Sigmoid colon (tissue), 7 donors: ENCODE measurements around the gene CCNT1. TPM values are rescaled to one million over a fixed set of nuclear protein-coding genes. Genes with fewer than 3 reads are reported as not detected.
"Not testable (repeated sequence)": the region's sequence is repeated elsewhere in the genome, so short reads cannot be mapped to it uniquely, and the experiment has no call there.

Source experiments
- DNase-seq: peaks from one replicate; pipeline ENCODE4 v3.0.0-alpha.2; 2019
- H3K27ac ChIP-seq, 4 donors: fragments of 200-600 bp; sonication (generic); one replicate each; pipeline ENCODE4 v1.5.1; 2016 to 2019; ENCODE audit warnings: mild to moderate bottlenecking in 1 of 4
- H3K27me3 ChIP-seq, 3 donors: fragments of 200-600 bp; sonication (generic); one replicate each; pipeline ENCODE4 v1.5.1; 2019; ENCODE audit warnings: mild to moderate bottlenecking in 1 of 3
- H3K36me3 ChIP-seq, 4 donors: fragments of 200-600 bp; sonication (generic); one replicate each; pipeline ENCODE4 v1.5.1; 2016 to 2019
- H3K4me1 ChIP-seq, 4 donors: fragments of 200-600 bp; sonication (generic); one replicate each; pipeline ENCODE4 v1.5.1; 2017 to 2019
- H3K4me3 ChIP-seq, 4 donors: fragments of 200-600 bp; sonication (generic); one replicate each; pipeline ENCODE4 v1.5.1; 2017 to 2019; ENCODE audit warnings: mild to moderate bottlenecking in 2 of 4, moderate library complexity in 1 of 4
- H3K9me3 ChIP-seq, 4 donors: fragments of 200-600 bp in 3 of 4; sonication (generic) in 3 of 4; one replicate each; pipeline versions ENCODE4 v1.5.1 to v1.6.1; 2013 to 2019
- EP300 ChIP-seq, 4 donors: sonication (generic); formaldehyde crosslinking; IDR thresholded peaks; one replicate each; pipeline ENCODE4 v1.6.1; 2017; ENCODE audit warnings: antibody characterized with exemption in 4 of 4
- POLR2A ChIP-seq, 2 donors: fragments of 450-650 bp; IDR thresholded peaks; one replicate each; pipeline ENCODE4 v1.6.1; 2016; ENCODE audit warnings: antibody characterized with exemption in 2 of 2, mild to moderate bottlenecking in 2 of 2, moderate library complexity in 2 of 2
- POLR2AphosphoS5 ChIP-seq, 4 donors: sonication (generic); formaldehyde crosslinking; IDR thresholded peaks; one replicate each; pipeline ENCODE4 v1.6.1; 2017; ENCODE audit warnings: antibody characterized with exemption in 4 of 4
- WGBS, 2 donors: extraction: QIAGEN DNeasy Blood & Tissue Kit; methylation state at CpG; one replicate each; pipeline ENCODE4 v1.1.7; 2013; 5-methylcytosine and 5-hydroxymethylcytosine counted together
- intact Hi-C: fragments of 100-400 bp; cut with DNase I; formaldehyde crosslinking; loops from one replicate; pipeline ENCODE4 v1.15.1; 2023
- polyA plus RNA-seq, 3 donors: library from polyadenylated mRNA; stranded (reverse); fragments of 200-250 nt; gene quantifications; one replicate each; pipeline ENCODE4 v1.2.3, GENCODE V29; 2013
- total RNA-seq, 4 donors: library from RNA; depleted of rRNA; stranded (reverse); fragments of >200 nt; gene quantifications; one replicate each; pipeline ENCODE4 v1.1.0, GENCODE V29; 2016
- TF ChIP-seq, protein P1 (sequence below), 4 experiments: fragments of 450-650 bp in 3 of 4; fragments of 200-600 bp in 1 of 4; IDR thresholded peaks; one replicate each; pipeline ENCODE4 v1.5.1; 2016 to 2019; ENCODE audit warnings: antibody characterized with exemption in 4 of 4, mild to moderate bottlenecking in 3 of 4, moderate library complexity in 2 of 4
- donor health status: healthy with polysubstance abuse.
- donor health status: Bipolar disorder and iron deficiency.
- donor health status: healthy.

The CCNT1 gene
- total and polyA plus RNA-seq, 7 donors, result 3.0 to 29.2 (median 20.7) TPM

DNA sequence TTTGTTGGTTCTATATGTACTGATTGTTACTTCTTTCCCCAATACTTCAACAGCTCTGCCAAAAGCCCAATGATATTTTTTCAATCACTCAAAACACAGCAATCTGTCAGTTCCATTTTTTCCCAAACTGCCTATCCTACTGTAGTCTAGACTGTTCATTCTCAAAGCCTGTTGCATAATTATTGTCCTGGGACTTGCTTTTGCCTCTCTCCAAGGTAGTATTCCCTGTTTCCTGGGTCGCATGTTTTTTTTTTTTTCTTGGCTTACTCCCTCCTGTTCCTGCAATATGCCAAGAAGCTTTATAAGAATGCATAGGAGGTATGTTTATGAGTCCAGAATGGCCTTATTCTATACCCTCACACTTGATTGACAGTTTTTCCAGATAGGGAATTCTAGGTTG lies 19.9 kb upstream of the CCNT1 start:
- TF ChIP-seq POLR2AphosphoS5 (IDR thresholded peaks at IDR 0.05) (no peak), EP300 (IDR thresholded peaks at IDR 0.05) (no peak), POLR2A (IDR thresholded peaks at IDR 0.05) (no peak)
- TF ChIP-seq, protein P1, sequence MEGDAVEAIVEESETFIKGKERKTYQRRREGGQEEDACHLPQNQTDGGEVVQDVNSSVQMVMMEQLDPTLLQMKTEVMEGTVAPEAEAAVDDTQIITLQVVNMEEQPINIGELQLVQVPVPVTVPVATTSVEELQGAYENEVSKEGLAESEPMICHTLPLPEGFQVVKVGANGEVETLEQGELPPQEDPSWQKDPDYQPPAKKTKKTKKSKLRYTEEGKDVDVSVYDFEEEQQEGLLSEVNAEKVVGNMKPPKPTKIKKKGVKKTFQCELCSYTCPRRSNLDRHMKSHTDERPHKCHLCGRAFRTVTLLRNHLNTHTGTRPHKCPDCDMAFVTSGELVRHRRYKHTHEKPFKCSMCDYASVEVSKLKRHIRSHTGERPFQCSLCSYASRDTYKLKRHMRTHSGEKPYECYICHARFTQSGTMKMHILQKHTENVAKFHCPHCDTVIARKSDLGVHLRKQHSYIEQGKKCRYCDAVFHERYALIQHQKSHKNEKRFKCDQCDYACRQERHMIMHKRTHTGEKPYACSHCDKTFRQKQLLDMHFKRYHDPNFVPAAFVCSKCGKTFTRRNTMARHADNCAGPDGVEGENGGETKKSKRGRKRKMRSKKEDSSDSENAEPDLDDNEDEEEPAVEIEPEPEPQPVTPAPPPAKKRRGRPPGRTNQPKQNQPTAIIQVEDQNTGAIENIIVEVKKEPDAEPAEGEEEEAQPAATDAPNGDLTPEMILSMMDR (IDR thresholded peaks at IDR 0.05), result no peak
- Histone ChIP-seq H3K27ac (no peak overlapping the region), H3K27me3 (peaks cover 0 to under 1% (median 0%) of the 10 kb centered on the region in 3 donors), H3K4me3 (no peak overlapping the region), H3K9me3 (no peaks in the 10 kb centered on the region), H3K4me1 (no peaks in the 10 kb centered on the region), H3K36me3 (no peaks in the 10 kb centered on the region)
- 19 to 54% methylated on average over 1 of the region's 1 CpG for WGBS, 2 donors
- no peak for DNase-seq
- intact Hi-C loops, result no loop called here

DNA sequence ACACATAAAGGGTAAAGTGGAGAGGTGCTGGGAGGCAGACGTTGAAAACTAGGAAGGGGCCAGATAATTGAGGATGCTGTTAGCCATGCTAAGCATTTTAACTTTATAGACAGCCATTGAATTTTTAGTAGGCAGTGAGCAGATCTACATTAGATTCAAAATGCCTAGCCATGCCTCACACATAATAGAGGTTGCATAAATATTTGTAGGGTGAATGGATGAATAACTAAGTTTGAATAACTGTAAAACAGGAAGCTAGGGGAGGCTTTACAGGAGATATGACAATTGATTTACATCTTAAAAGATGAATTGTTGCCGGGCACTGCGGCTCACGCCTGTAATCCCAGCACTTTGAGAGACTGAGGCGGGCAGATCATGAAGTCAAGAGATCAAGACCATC lies 12.3 kb upstream of the CCNT1 start:
- DNase-seq, result no peak
- TF ChIP-seq POLR2AphosphoS5 (IDR thresholded peaks at IDR 0.05) (no peak), POLR2A (IDR thresholded peaks at IDR 0.05) (no peak)
- intact Hi-C loops, result no loop called here
- Histone ChIP-seq H3K4me1 (no peaks in the 10 kb centered on the region), H3K27me3 (no peaks in the 10 kb centered on the region), H3K36me3 (no peaks in the 10 kb centered on the region), H3K4me3 (no peak overlapping the region), H3K9me3 (no peaks in the 10 kb centered on the region), H3K27ac (no peak overlapping the region)
- WGBS, 2 donors, result 73 to 85% methylated on average over 5 of the region's 5 CpGs

DNA sequence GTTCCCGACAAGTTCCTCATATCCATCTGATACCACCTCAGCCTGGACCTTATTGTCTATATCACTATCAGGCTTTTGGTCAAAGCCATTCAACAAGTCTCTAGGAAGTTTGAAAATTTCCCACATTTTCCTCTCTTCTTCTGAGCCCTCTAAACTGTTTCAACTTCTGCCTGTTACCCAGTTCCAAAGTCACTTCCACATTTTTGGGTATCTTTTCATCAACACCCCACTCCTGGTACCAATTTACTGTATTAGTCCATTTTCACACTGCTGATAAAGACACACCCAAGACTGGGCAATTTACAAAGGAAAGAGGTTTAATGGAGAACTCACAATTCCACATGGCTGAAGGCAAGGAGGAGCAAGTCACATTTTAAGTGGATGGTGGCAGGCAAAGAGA lies 4.2 kb upstream of the CCNT1 start:
- DNase-seq, H3K27me3 ChIP-seq, H3K36me3 ChIP-seq, intact Hi-C loops, H3K9me3 ChIP-seq, H3K4me3 ChIP-seq, H3K27ac ChIP-seq: not testable (repeated sequence)
- peaks cover 0 to 11% (median 7%) of the 10 kb centered on the region in 4 donors for H3K4me1 ChIP-seq
- WGBS, 2 donors, result 94 to 95% methylated on average over 1 of the region's 1 CpG

DNA sequence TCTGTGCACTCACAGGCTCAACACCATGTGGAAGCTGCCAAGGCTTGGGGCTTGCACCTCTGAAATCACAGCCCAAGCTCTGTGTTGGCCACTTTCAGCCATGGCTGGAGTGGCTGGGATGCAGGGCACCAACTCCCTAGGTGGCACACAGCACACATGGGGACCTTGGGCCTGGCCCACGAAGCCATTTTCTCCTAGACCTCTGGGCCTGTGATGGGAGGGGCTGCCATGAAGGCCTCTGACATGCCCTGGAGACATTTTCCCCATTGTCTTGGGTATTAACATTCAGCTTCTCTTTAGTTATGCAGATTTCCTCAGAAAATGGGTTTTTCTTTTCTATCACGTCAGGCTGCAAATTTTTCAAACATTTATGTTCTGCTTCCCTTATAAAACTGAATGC lies 3.7 kb upstream of the CCNT1 start:
- 80% methylated on average over 2 of the region's 2 CpGs for WGBS, 2 donors
- H3K9me3 ChIP-seq, H3K36me3 ChIP-seq, H3K4me3 ChIP-seq, intact Hi-C loops, H3K27me3 ChIP-seq, H3K27ac ChIP-seq, DNase-seq: not testable (repeated sequence)
- peaks cover 0 to 17% (median 13%) of the 10 kb centered on the region in 4 donors for H3K4me1 ChIP-seq

DNA sequence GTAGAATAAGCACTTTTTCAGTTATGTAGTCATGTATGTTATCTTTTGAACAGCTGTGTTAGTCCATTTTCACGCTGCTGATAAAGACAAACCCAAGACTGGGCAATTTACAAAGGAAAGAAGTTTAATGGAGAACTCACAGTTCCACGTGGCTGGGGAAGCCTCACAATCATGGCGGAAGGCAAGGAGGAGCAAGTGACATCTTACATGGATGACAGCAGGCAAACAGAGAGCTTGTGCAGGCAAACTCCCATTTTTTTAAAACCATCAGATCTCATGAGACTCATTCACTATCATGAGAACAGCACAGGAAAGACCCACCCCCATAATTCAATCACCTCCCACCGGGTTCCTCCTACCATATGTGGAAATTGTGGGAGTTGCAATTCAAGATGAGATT lies 2.5 kb upstream of the CCNT1 start:
- peaks cover 0 to 28% (median 24%) of the 10 kb centered on the region in 4 donors for H3K4me1 ChIP-seq
- not testable (repeated sequence) for H3K9me3 ChIP-seq, H3K27ac ChIP-seq, H3K36me3 ChIP-seq, H3K4me3 ChIP-seq, H3K27me3 ChIP-seq, DNase-seq
- 79 to 88% methylated on average over 4 of the region's 4 CpGs for WGBS, 2 donors
- intact Hi-C loops, result loop anchor here (10.0 kb wide), 1 partner anchor 296 kb away; the partner anchor contains the start of gene PRKAG1

DNA sequence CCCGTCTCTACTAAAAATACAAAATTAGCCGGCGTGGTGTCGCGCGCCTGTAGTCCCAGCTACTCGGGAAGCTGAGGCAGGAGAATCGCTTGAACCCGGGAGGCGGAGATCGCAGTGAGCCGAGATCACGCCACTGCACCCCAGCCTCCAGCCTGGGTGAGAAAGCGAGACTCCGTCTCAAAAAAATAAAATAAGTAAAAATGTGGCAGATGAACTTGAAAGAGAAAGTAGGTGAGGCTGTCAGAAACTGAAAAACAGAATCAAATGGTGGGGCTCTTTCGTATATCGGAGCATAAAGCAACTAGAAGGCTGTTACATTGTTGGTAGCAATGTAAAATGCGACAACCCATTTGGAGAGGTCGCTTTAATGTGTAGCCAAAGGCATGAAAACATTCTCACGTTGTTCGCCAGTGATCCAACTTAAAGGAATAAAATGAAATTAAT lies 767 bp upstream of the CCNT1 start:
- Histone ChIP-seq H3K27me3 (no peaks in the 10 kb centered on the region), H3K4me3 (peak overlapping the region; percentile 60 to 74 (median 68)), H3K4me1 (peaks cover 0 to 36% (median 34%) of the 10 kb centered on the region in 4 donors), H3K36me3 (peaks cover 0 to 17% (median 5%) of the 10 kb centered on the region in 4 donors), H3K27ac (peak overlapping the region; percentile 86 to 91 (median 90)), H3K9me3 (peaks cover 0 to 5% (median under 1%) of the 10 kb centered on the region in 4 donors)
- intact Hi-C loops, result loop anchor here (10.0 kb wide), 1 partner anchor 298 kb away; the partner anchor contains the start of gene PRKAG1
- WGBS, 2 donors, result 12 to 16% methylated on average over 21 of the region's 21 CpGs
- TF ChIP-seq, protein P1 (IDR thresholded peaks at IDR 0.05), result no peak
- TF ChIP-seq POLR2AphosphoS5 (IDR thresholded peaks at IDR 0.05), result no peak
- TF ChIP-seq POLR2A (IDR thresholded peaks at IDR 0.05), result no peak
- TF ChIP-seq EP300 (IDR thresholded peaks at IDR 0.05), result no peak
- DNase-seq, result no peak

DNA sequence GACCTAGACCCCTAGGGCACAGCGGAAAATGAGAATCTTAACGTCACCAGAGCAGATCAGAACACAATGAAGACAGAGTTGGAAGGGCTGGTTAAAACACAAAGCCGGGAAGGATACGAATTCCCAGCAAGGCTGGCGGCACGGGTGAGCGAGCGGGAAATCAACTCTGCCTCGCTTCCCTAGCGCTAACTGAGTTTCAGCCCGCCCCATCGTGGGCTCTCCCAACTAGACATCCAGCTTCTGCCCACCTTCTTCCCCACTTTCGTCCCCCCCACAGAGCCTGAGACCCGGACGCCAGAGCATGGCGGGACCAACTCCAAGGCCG lies 377 bp downstream of the CCNT1 start:
- no peaks in the 10 kb centered on the region for H3K27me3 ChIP-seq
- peak overlapping the region; percentile 86 to 91 (median 90) for H3K27ac ChIP-seq
- no peak for DNase-seq
- peaks cover 0 to 36% (median 34%) of the 10 kb centered on the region in 4 donors for H3K4me1 ChIP-seq
- H3K9me3 ChIP-seq, result peaks cover 0 to 5% (median under 1%) of the 10 kb centered on the region in 4 donors
- H3K4me3 ChIP-seq, result peak overlapping the region; percentile 60 to 74 (median 68)
- peaks cover 0 to 29% (median 9%) of the 10 kb centered on the region in 4 donors for H3K36me3 ChIP-seq
- 1% methylated on average over 17 of the region's 17 CpGs for WGBS, 2 donors
- TF ChIP-seq POLR2AphosphoS5 (IDR thresholded peaks at IDR 0.05), result no peak
- TF ChIP-seq EP300 (IDR thresholded peaks at IDR 0.05), result no peak
- TF ChIP-seq POLR2A (IDR thresholded peaks at IDR 0.05), result no peak
- TF ChIP-seq, protein P1 (IDR thresholded peaks at IDR 0.05), result no peak
- intact Hi-C loops, result loop anchor here (1.0 to 10.0 kb wide), 2 partner anchors 34 to 299 kb away; partner anchors contain the start of genes KANSL2 and PRKAG1
